HEK293 (cell line): ENCODE data around the gene LPCAT4.

Experiments
- CTCF ChIA-PET: fragments of 350-600 bp; formaldehyde crosslinking; extraction: SDS; loops from one replicate; lab custom pipeline; 2021; ENCODE audit warnings: antibody characterized with exemption; lab: Yijun Ruan, JAX
- POLR2A ChIA-PET: fragments of 300-600 bp; formaldehyde crosslinking; extraction: SDS; loops from one replicate; lab custom pipeline; 2020; ENCODE audit warnings: antibody characterized with exemption, inconsistent platforms; lab: Yijun Ruan, JAX
- H3K27ac ChIP-seq: fragments of 200-500 bp; sonication (Bioruptor generic); 2 replicates; pipeline ENCODE4 v1.5.1; 2014; ENCODE audit warnings: low read depth, low read length, control low read depth, inconsistent platforms; ENCODE audit errors: extremely low read depth
- H3K36me3 ChIP-seq, 2 experiments: fragments of 200-500 bp in 1 of 2; sonication (Bioruptor generic) in 1 of 2; 1 replicate in 1 of 2; 2 replicates in 1 of 2; pipeline ENCODE4 v1.5.1; 2014 to 2017; ENCODE audit warnings: inconsistent platforms in 2 of 2, low read length in 2 of 2; ENCODE audit not compliant: control insufficient read depth in 2 of 2, insufficient read depth in 1 of 2
- H3K4me1 ChIP-seq: fragments of 200-500 bp; sonication (Bioruptor generic); 2 replicates; pipeline ENCODE4 v1.5.1; 2014; ENCODE audit warnings: mild to moderate bottlenecking, low read length, inconsistent platforms; ENCODE audit not compliant: control insufficient read depth, insufficient read depth
- H3K4me3 ChIP-seq: 2 replicates; pipeline ENCODE4 v1.5.1; 2011; ENCODE audit warnings: low read depth, mild to moderate bottlenecking, control low read depth, low read length, moderate library complexity
- H3K9me3 ChIP-seq: fragments of 200-500 bp; sonication (Bioruptor generic); 2 replicates; pipeline ENCODE4 v1.5.1; 2014; ENCODE audit warnings: low read depth, low read length, inconsistent platforms; ENCODE audit not compliant: control insufficient read depth, insufficient read depth
- BCL11B ChIP-seq: fragments of 450-650 bp; formaldehyde crosslinking; IDR thresholded peaks from 2 replicates; pipeline ENCODE4 v1.5.1; 2016; ENCODE audit warnings: low read depth, missing biosample characterization, missing genetic modification characterization
- GLI2 ChIP-seq: fragments of 450-650 bp; formaldehyde crosslinking; IDR thresholded peaks from 2 replicates; pipeline ENCODE4; 2017; ENCODE audit warnings: missing biosample characterization, missing genetic modification characterization, low read depth, borderline replicate concordance
- HOXD13 ChIP-seq: sonication (generic); formaldehyde crosslinking; IDR thresholded peaks from 2 replicates; pipeline ENCODE4 v1.8.0; 2022; ENCODE audit warnings: missing genetic modification reagents, borderline replicate concordance
- KLF16 ChIP-seq: fragments of 450-650 bp; formaldehyde crosslinking; IDR thresholded peaks from 2 replicates; pipeline ENCODE4 v1.5.1; 2017; ENCODE audit warnings: missing biosample characterization, missing genetic modification characterization
- REPIN1 ChIP-seq: fragments of 450-650 bp; formaldehyde crosslinking; IDR thresholded peaks from 2 replicates; pipeline ENCODE4 v1.5.1; 2017; ENCODE audit warnings: missing biosample characterization, missing genetic modification characterization, low read depth
- YY2 ChIP-seq: fragments of 450-650 bp; formaldehyde crosslinking; IDR thresholded peaks from 2 replicates; pipeline ENCODE4 v1.5.1; 2016; ENCODE audit warnings: missing biosample characterization, missing genetic modification characterization
- ZIC2 ChIP-seq: fragments of 450-650 bp; formaldehyde crosslinking; IDR thresholded peaks from 2 replicates; pipeline ENCODE4 v1.5.1; 2016; ENCODE audit warnings: missing biosample characterization, missing genetic modification characterization
- ZNF121 ChIP-seq: fragments of 450-650 bp; formaldehyde crosslinking; IDR thresholded peaks from 2 replicates; pipeline ENCODE4 v1.5.1; 2016; ENCODE audit warnings: missing biosample characterization, missing genetic modification characterization
- ZNF155 ChIP-seq: fragments of 450-650 bp; formaldehyde crosslinking; IDR thresholded peaks from 2 replicates; pipeline ENCODE4 v1.5.1; 2016; ENCODE audit warnings: missing biosample characterization, missing genetic modification characterization
- ZNF175 ChIP-seq: fragments of 450-650 bp; formaldehyde crosslinking; IDR thresholded peaks from 2 replicates; pipeline ENCODE4 v1.5.1; 2016; ENCODE audit warnings: missing biosample characterization, missing genetic modification characterization
- ZNF184 ChIP-seq: fragments of 450-650 bp; IDR thresholded peaks from 2 replicates; pipeline ENCODE4 v1.5.1; 2018; ENCODE audit warnings: missing biosample characterization, mild to moderate bottlenecking, missing genetic modification characterization
- ZNF221 ChIP-seq: fragments of 450-650 bp; formaldehyde crosslinking; IDR thresholded peaks from 2 replicates; pipeline ENCODE4 v1.5.1; 2017; ENCODE audit warnings: missing biosample characterization, missing genetic modification characterization, borderline replicate concordance
- ZNF266 ChIP-seq: fragments of 450-650 bp; formaldehyde crosslinking; IDR thresholded peaks from 2 replicates; pipeline ENCODE4 v1.5.1; 2016; ENCODE audit warnings: missing biosample characterization, missing genetic modification characterization, low read depth
- ZNF274 ChIP-seq, 2 experiments: fragments of 200-500 bp in 1 of 2; fragments of 450-650 bp in 1 of 2; sonication (Bioruptor generic) in 1 of 2; formaldehyde crosslinking in 1 of 2; IDR thresholded peaks; 2 replicates each; pipeline versions ENCODE4 v1.5.1 to v1.6.1; 2014 to 2016; ENCODE audit warnings: borderline replicate concordance in 1 of 2, inconsistent platforms in 1 of 2, low read length in 1 of 2, missing biosample characterization in 1 of 2, missing genetic modification characterization in 1 of 2
- ZNF311 ChIP-seq: fragments of 450-650 bp; formaldehyde crosslinking; IDR thresholded peaks from 2 replicates; pipeline ENCODE4 v1.5.1; 2017; ENCODE audit warnings: missing biosample characterization, missing genetic modification characterization, borderline replicate concordance
- ZNF391 ChIP-seq: fragments of 450-650 bp; formaldehyde crosslinking; IDR thresholded peaks from 2 replicates; pipeline ENCODE4 v1.5.1; 2016; ENCODE audit warnings: low read depth, missing biosample characterization, missing genetic modification characterization, borderline replicate concordance
- ZNF473 ChIP-seq: fragments of 450-650 bp; formaldehyde crosslinking; IDR thresholded peaks from 2 replicates; pipeline ENCODE4 v1.5.1; 2017; ENCODE audit warnings: missing biosample characterization, missing genetic modification characterization
- ZNF549 ChIP-seq: fragments of 450-650 bp; IDR thresholded peaks from 2 replicates; pipeline ENCODE4 v1.5.1; 2018; ENCODE audit warnings: missing biosample characterization, missing genetic modification characterization, mild to moderate bottlenecking, inconsistent platforms, moderate library complexity
- ZNF558 ChIP-seq: fragments of 450-650 bp; formaldehyde crosslinking; IDR thresholded peaks from 2 replicates; pipeline ENCODE4 v1.5.1; 2016; ENCODE audit warnings: missing biosample characterization, missing genetic modification characterization
- ZNF600 ChIP-seq: fragments of 450-650 bp; formaldehyde crosslinking; IDR thresholded peaks from 2 replicates; pipeline ENCODE4 v1.5.1; 2016; ENCODE audit warnings: missing biosample characterization, missing genetic modification characterization
- ZNF624 ChIP-seq: fragments of 450-650 bp; formaldehyde crosslinking; IDR thresholded peaks from 2 replicates; pipeline ENCODE4 v1.5.1; 2017; ENCODE audit warnings: missing biosample characterization, missing genetic modification characterization
- ZNF629 ChIP-seq: fragments of 450-650 bp; formaldehyde crosslinking; IDR thresholded peaks from 2 replicates; pipeline ENCODE4 v1.5.1; 2017; ENCODE audit warnings: missing biosample characterization, missing genetic modification characterization
- ZSCAN23 ChIP-seq: fragments of 450-650 bp; formaldehyde crosslinking; IDR thresholded peaks from 2 replicates; pipeline ENCODE4 v1.5.1; 2016; ENCODE audit warnings: missing biosample characterization, missing genetic modification characterization
- ZSCAN30 ChIP-seq: fragments of 450-650 bp; IDR thresholded peaks from 2 replicates; pipeline ENCODE4 v1.5.1; 2018; ENCODE audit warnings: missing biosample characterization, mild to moderate bottlenecking, missing genetic modification characterization, moderate library complexity
- TF ChIP-seq, protein P1 (sequence below): fragments of 450-650 bp; formaldehyde crosslinking; IDR thresholded peaks from 2 replicates; pipeline ENCODE4 v1.5.1; 2016; ENCODE audit warnings: missing biosample characterization, missing genetic modification characterization
- TF ChIP-seq, protein P2 (sequence below): fragments of 450-650 bp; formaldehyde crosslinking; IDR thresholded peaks from 2 replicates; pipeline ENCODE4 v1.5.1; 2016; ENCODE audit warnings: missing biosample characterization, missing genetic modification characterization, borderline replicate concordance
- TF ChIP-seq, protein P3 (sequence below): fragments of 450-650 bp; formaldehyde crosslinking; IDR thresholded peaks from 2 replicates; pipeline ENCODE4 v1.5.1; 2016; ENCODE audit warnings: missing biosample characterization, missing genetic modification characterization
- TF ChIP-seq, protein P4 (sequence below): fragments of 450-650 bp; formaldehyde crosslinking; IDR thresholded peaks from 2 replicates; pipeline ENCODE4 v1.5.1; 2016; ENCODE audit warnings: missing biosample characterization, missing genetic modification characterization

LPCAT4 gene

DNA sequence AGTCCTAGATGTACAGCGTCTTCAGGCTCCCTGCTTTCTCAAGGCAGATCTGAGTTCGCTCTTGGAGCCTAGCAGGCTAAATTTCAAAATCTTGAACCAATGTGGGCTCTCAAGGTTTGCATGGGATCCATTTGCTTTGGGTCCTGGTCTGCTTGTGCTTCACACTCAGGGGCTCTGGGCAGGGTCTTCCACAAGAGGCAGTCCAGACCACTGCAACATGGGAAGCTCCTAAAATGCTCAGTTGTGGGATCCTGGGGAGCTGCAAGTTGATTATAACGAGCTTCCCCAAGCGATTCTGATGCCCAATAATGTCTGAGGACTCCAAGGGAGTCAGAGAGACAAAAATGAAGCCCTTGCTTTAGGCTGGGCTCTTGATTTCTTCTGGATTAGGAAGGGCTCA lies 17.2 kb downstream of the LPCAT4 start:
- no peak for TF ChIP-seq ZNF274 (IDR thresholded peaks at IDR 0.05; ENCODE audit: low read length)
- TF ChIP-seq ZNF274 (tag by site-specific recombination; IDR thresholded peaks at IDR 0.05; ENCODE audit: borderline replicate concordance): no peak
- TF ChIP-seq HOXD13 (CRISPR knock-in tag): no peak
- TF ChIP-seq ZNF155 (tag by site-specific recombination): no peak
- no peak for TF ChIP-seq ZNF558
- no peak for TF ChIP-seq ZNF121
- no peak for TF ChIP-seq ZIC2 (tag by site-specific recombination)
- TF ChIP-seq ZNF221 (tag by site-specific recombination): no peak
- no peak for TF ChIP-seq ZNF549
- no peak for TF ChIP-seq ZNF624 (tag by site-specific recombination)
- no peak for TF ChIP-seq KLF16 (tag by site-specific recombination)
- no peak for TF ChIP-seq ZSCAN30 (tag by site-specific recombination)
- TF ChIP-seq, protein P1, sequence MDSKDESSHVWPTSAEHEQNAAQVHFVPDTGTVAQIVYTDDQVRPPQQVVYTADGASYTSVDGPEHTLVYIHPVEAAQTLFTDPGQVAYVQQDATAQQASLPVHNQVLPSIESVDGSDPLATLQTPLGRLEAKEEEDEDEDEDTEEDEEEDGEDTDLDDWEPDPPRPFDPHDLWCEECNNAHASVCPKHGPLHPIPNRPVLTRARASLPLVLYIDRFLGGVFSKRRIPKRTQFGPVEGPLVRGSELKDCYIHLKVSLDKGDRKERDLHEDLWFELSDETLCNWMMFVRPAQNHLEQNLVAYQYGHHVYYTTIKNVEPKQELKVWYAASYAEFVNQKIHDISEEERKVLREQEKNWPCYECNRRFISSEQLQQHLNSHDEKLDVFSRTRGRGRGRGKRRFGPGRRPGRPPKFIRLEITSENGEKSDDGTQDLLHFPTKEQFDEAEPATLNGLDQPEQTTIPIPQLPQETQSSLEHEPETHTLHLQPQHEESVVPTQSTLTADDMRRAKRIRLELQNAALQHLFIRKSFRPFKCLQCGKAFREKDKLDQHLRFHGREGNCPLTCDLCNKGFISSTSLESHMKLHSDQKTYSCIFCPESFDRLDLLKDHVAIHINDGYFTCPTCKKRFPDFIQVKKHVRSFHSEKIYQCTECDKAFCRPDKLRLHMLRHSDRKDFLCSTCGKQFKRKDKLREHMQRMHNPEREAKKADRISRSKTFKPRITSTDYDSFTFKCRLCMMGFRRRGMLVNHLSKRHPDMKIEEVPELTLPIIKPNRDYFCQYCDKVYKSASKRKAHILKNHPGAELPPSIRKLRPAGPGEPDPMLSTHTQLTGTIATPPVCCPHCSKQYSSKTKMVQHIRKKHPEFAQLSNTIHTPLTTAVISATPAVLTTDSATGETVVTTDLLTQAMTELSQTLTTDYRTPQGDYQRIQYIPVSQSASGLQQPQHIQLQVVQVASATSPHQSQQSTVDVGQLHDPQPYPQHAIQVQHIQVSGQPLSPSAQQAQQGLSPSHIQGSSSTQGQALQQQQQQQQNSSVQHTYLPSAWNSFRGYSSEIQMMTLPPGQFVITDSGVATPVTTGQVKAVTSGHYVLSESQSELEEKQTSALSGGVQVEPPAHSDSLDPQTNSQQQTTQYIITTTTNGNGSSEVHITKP (tag by site-specific recombination): no peak
- TF ChIP-seq, protein P2, sequence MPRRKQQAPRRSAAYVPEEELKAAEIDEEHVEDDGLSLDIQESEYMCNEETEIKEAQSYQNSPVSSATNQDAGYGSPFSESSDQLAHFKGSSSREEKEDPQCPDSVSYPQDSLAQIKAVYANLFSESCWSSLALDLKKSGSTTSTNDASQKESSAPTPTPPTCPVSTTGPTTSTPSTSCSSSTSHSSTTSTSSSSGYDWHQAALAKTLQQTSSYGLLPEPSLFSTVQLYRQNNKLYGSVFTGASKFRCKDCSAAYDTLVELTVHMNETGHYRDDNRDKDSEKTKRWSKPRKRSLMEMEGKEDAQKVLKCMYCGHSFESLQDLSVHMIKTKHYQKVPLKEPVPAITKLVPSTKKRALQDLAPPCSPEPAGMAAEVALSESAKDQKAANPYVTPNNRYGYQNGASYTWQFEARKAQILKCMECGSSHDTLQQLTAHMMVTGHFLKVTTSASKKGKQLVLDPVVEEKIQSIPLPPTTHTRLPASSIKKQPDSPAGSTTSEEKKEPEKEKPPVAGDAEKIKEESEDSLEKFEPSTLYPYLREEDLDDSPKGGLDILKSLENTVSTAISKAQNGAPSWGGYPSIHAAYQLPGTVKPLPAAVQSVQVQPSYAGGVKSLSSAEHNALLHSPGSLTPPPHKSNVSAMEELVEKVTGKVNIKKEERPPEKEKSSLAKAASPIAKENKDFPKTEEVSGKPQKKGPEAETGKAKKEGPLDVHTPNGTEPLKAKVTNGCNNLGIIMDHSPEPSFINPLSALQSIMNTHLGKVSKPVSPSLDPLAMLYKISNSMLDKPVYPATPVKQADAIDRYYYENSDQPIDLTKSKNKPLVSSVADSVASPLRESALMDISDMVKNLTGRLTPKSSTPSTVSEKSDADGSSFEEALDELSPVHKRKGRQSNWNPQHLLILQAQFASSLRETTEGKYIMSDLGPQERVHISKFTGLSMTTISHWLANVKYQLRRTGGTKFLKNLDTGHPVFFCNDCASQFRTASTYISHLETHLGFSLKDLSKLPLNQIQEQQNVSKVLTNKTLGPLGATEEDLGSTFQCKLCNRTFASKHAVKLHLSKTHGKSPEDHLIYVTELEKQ (tag by site-specific recombination): no peak
- no peak for TF ChIP-seq ZNF600 (tag by site-specific recombination)
- TF ChIP-seq ZNF473 (tag by site-specific recombination): no peak
- no peak for TF ChIP-seq REPIN1
- TF ChIP-seq ZNF175 (tag by site-specific recombination): no peak
- POLR2A ChIA-PET: no interaction called here
- Histone ChIP-seq H3K4me1 (no peaks in the 10 kb centered on the region), H3K36me3 (no peaks in the 10 kb centered on the region), H3K4me3 (no peak overlapping the region), H3K9me3 (no peaks in the 10 kb centered on the region), H3K27ac (no peak overlapping the region)
- CTCF ChIA-PET: interaction anchor here (0.6 to 0.9 kb wide), 2 partner anchors 19 to 108 kb away, joined by 3 read pairs; no protein-coding TSS in a partner anchor

DNA sequence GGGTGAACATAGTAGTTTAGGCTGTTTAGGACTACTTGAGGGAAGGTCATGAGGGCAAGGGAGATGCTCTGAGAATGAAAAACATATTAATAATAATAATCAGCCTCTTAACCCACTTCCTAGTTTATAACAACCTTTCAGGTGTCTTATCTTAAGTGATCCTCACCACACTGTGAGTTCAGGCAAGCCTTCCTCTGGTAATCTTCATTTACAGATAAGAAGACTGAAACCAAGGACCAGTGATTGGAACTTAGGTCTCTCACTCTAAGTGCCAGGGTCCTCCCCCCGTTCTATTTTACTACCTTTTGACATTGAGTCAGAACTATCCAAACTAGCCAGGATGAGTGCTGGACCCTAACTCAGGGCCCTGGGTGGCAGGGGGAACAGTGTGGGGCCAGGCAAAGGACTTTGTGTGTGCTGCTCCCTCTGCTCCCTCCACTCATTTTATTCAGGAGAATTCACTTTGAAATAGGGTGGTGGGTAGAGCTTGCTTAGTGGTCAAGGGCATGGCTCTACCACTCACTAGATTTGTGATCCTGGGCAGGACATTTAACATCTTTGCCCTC lies 18.2 kb downstream of the LPCAT4 start:
- Histone ChIP-seq H3K9me3 (no peaks in the 10 kb centered on the region), H3K27ac (no peak overlapping the region), H3K4me1 (no peaks in the 10 kb centered on the region), H3K36me3 (no peaks in the 10 kb centered on the region), H3K4me3 (no peak overlapping the region)
- CTCF ChIA-PET: no interaction called here
- POLR2A ChIA-PET: no interaction called here
- TF ChIP-seq, protein P3, sequence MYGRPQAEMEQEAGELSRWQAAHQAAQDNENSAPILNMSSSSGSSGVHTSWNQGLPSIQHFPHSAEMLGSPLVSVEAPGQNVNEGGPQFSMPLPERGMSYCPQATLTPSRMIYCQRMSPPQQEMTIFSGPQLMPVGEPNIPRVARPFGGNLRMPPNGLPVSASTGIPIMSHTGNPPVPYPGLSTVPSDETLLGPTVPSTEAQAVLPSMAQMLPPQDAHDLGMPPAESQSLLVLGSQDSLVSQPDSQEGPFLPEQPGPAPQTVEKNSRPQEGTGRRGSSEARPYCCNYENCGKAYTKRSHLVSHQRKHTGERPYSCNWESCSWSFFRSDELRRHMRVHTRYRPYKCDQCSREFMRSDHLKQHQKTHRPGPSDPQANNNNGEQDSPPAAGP (tag by site-specific recombination): no peak
- TF ChIP-seq YY2 (tag by site-specific recombination): no peak
- TF ChIP-seq BCL11B: no peak
- TF ChIP-seq ZNF184 (tag by site-specific recombination): no peak
- TF ChIP-seq ZNF311 (tag by site-specific recombination): no peak
- TF ChIP-seq ZNF391: no peak
- TF ChIP-seq, protein P4, sequence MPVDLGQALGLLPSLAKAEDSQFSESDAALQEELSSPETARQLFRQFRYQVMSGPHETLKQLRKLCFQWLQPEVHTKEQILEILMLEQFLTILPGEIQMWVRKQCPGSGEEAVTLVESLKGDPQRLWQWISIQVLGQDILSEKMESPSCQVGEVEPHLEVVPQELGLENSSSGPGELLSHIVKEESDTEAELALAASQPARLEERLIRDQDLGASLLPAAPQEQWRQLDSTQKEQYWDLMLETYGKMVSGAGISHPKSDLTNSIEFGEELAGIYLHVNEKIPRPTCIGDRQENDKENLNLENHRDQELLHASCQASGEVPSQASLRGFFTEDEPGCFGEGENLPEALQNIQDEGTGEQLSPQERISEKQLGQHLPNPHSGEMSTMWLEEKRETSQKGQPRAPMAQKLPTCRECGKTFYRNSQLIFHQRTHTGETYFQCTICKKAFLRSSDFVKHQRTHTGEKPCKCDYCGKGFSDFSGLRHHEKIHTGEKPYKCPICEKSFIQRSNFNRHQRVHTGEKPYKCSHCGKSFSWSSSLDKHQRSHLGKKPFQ (tag by site-specific recombination): no peak
- no peak for TF ChIP-seq GLI2 (tag by site-specific recombination)
- no peak for TF ChIP-seq ZSCAN23 (tag by site-specific recombination)
- TF ChIP-seq ZNF629 (tag by site-specific recombination): no peak
- TF ChIP-seq ZNF266 (tag by site-specific recombination): no peak
